H1 (cell line): ENCODE results near the gene NPHS2. TPM values are rescaled to one million over a fixed set of nuclear protein-coding genes. Genes with fewer than 3 reads are reported as not detected.

ENCODE experiments used
- CTCF ChIA-PET: fragments of 300-600 bp; sonication (Branson Sonifier 250); formaldehyde crosslinking; loops from one replicate; lab custom pipeline; 2021; ENCODE audit not compliant: partially characterized antibody; lab: Charles Lee
- POLR2A ChIA-PET: fragments of 300-600 bp; sonication (Branson Sonifier 250); formaldehyde crosslinking; loops from one replicate; lab custom pipeline; 2021; ENCODE audit warnings: inconsistent platforms; ENCODE audit not compliant: partially characterized antibody; lab: Charles Lee
- DNase-seq, 2 experiments: peaks; one replicate each; pipeline versions ENCODE4 v3.0.0 to v3.0.0-alpha.2; 2010 to 2022; ENCODE audit warnings: low spot score in 2 of 2, low read depth in 1 of 2, mixed read lengths in 1 of 2
- FAIRE-seq: peaks from 2 replicates; lab custom pipeline; 2011; peaks lifted over from hg19 to GRCh38; lab: Jason Lieb, UNC
- H2AFZ ChIP-seq: 2 replicates; pipeline ENCODE4 v1.8.1; 2012; ENCODE audit warnings: low read length, inconsistent platforms
- H2AK5ac ChIP-seq: 2 replicates; pipeline ENCODE4 v1.6.1; 2013; ENCODE audit warnings: low read depth, low read length
- H2BK120ac ChIP-seq: replicated peaks from 2 replicates; pipeline ENCODE3; 2013; ENCODE audit warnings: low read depth, low read length, inconsistent platforms
- H2BK12ac ChIP-seq: 2 replicates; pipeline ENCODE4 v1.6.1; 2013; ENCODE audit warnings: low read depth, low read length
- H2BK15ac ChIP-seq: 2 replicates; pipeline ENCODE4 v1.6.1; 2013; ENCODE audit warnings: low read length
- H2BK20ac ChIP-seq: 2 replicates; pipeline ENCODE4 v1.6.1; 2013; ENCODE audit warnings: low read length
- H2BK5ac ChIP-seq: 2 replicates; pipeline ENCODE4 v1.6.1; 2013; ENCODE audit warnings: low read depth, low read length
- H3K14ac ChIP-seq: 2 replicates; pipeline ENCODE4 v1.6.1; 2013; ENCODE audit warnings: inconsistent platforms; ENCODE audit not compliant: insufficient read length
- H3K18ac ChIP-seq: 2 replicates; pipeline ENCODE4 v1.6.1; 2013; ENCODE audit warnings: low read length; ENCODE audit errors: extremely low read depth
- H3K23ac ChIP-seq: 2 replicates; pipeline ENCODE4 v1.6.1; 2013; ENCODE audit warnings: inconsistent platforms; ENCODE audit not compliant: insufficient read length
- H3K23me2 ChIP-seq: 2 replicates; pipeline ENCODE4 v1.6.1; 2013; ENCODE audit warnings: low read depth, low read length
- H3K27ac ChIP-seq: 2 replicates; pipeline ENCODE4 v1.6.1; 2011; ENCODE audit warnings: low read depth, low read length, inconsistent platforms
- H3K27me3 ChIP-seq, 4 experiments: replicated peaks in 1 of 4; 1 replicate in 1 of 4; 2 replicates in 3 of 4; pipeline versions ENCODE4 v1.6.1 to v1.8.1; 2011 to 2013; ENCODE audit warnings: low read length in 3 of 4, mild to moderate bottlenecking in 3 of 4, inconsistent platforms in 2 of 4, mixed read lengths in 2 of 4, moderate library complexity in 1 of 4; ENCODE audit not compliant: control insufficient read depth in 3 of 4, insufficient read depth in 3 of 4; ENCODE audit errors: extremely low read depth in 1 of 4
- H3K36me3 ChIP-seq, 4 experiments: 2 replicates each; pipeline versions ENCODE4 v1.6.1 to v1.8.1; 2011 to 2013; ENCODE audit warnings: mild to moderate bottlenecking in 4 of 4, low read length in 3 of 4, moderate library complexity in 2 of 4, control low read depth in 1 of 4, inconsistent platforms in 1 of 4; ENCODE audit not compliant: insufficient read depth in 4 of 4, control insufficient read depth in 2 of 4
- H3K4ac ChIP-seq: replicated peaks from 2 replicates; pipeline ENCODE3; 2013; ENCODE audit warnings: low read length, low read depth, mixed read lengths, inconsistent platforms; ENCODE audit not compliant: insufficient read length
- H3K4me1 ChIP-seq, 4 experiments: replicated peaks in 1 of 4; 1 replicate in 1 of 4; 2 replicates in 3 of 4; pipeline versions ENCODE4 v1.6.1 to v1.8.1; 2011 to 2013; ENCODE audit warnings: low read length in 3 of 4, inconsistent platforms in 2 of 4, mixed read lengths in 1 of 4; ENCODE audit not compliant: insufficient read depth in 4 of 4, control insufficient read depth in 3 of 4
- H3K4me2 ChIP-seq, 2 experiments: 2 replicates each; pipeline versions ENCODE4 v1.6.1 to v1.8.1; 2011 to 2013; ENCODE audit warnings: low read depth in 2 of 2, low read length in 2 of 2, control low read depth in 1 of 2, inconsistent platforms in 1 of 2, mild to moderate bottlenecking in 1 of 2; ENCODE audit not compliant: insufficient read depth in 1 of 2
- H3K4me3 ChIP-seq, 4 experiments: fragments of 200-600, 300-600 bp in 1 of 4; sonication (generic), shearing (Covaris generic), sonication (Bioruptor Twin) in 1 of 4; 2 replicates each; pipeline versions ENCODE4 v1.5.1 to v1.8.1; 2011 to 2016; ENCODE audit warnings: low read length in 4 of 4, low read depth in 3 of 4, control low read depth in 2 of 4, inconsistent platforms in 2 of 4, mild to moderate bottlenecking in 2 of 4, mixed read lengths in 1 of 4, moderate library complexity in 1 of 4; ENCODE audit not compliant: insufficient read depth in 2 of 4; ENCODE audit errors: extremely low read depth in 1 of 4
- H3K56ac ChIP-seq: replicated peaks from 2 replicates; pipeline ENCODE3; 2013; ENCODE audit warnings: low read depth, mild to moderate bottlenecking, mixed read lengths, low read length, inconsistent platforms; ENCODE audit not compliant: insufficient read length
- H3K79me1 ChIP-seq: 2 replicates; pipeline ENCODE4 v1.6.1; 2013; ENCODE audit warnings: low read depth, low read length, control low read depth
- H3K79me2 ChIP-seq, 2 experiments: 2 replicates each; pipeline versions ENCODE4 v1.6.1 to v1.8.1; 2012 to 2013; ENCODE audit warnings: low read length in 2 of 2, mild to moderate bottlenecking in 2 of 2, inconsistent platforms in 1 of 2; ENCODE audit not compliant: insufficient read depth in 2 of 2, control insufficient read depth in 1 of 2
- H3K9ac ChIP-seq, 4 experiments: replicated peaks in 1 of 4; 1 replicate in 1 of 4; 2 replicates in 3 of 4; pipeline versions ENCODE4 v1.6.1 to v1.8.1; 2011 to 2013; ENCODE audit warnings: low read depth in 3 of 4, low read length in 3 of 4, control low read depth in 2 of 4, mild to moderate bottlenecking in 2 of 4, moderate library complexity in 2 of 4, inconsistent platforms in 1 of 4; ENCODE audit errors: extremely low read depth in 1 of 4
- H3K9me3 ChIP-seq, 2 experiments: 2 replicates each; pipeline versions ENCODE4 v1.6.1 to v1.8.1; 2012 to 2013; ENCODE audit warnings: mild to moderate bottlenecking in 2 of 2, moderate library complexity in 2 of 2, control low read depth in 1 of 2, inconsistent platforms in 1 of 2, low read depth in 1 of 2, low read length in 1 of 2, mixed read lengths in 1 of 2; ENCODE audit not compliant: insufficient read depth in 2 of 2
- H4K20me1 ChIP-seq, 2 experiments: replicated peaks in 1 of 2; 2 replicates each; pipeline versions ENCODE3 to v1.8.1; 2011 to 2013; ENCODE audit warnings: inconsistent platforms in 2 of 2, low read length in 2 of 2, mild to moderate bottlenecking in 1 of 2; ENCODE audit not compliant: insufficient read depth in 2 of 2, control insufficient read depth in 1 of 2
- H4K5ac ChIP-seq: 2 replicates; pipeline ENCODE4 v1.6.1; 2013; ENCODE audit warnings: low read length, low read depth, mixed read lengths, inconsistent platforms; ENCODE audit not compliant: insufficient read length
- H4K8ac ChIP-seq: 2 replicates; pipeline ENCODE4 v1.8.0; 2013; ENCODE audit warnings: mild to moderate bottlenecking, moderate library complexity, low read length, inconsistent platforms; ENCODE audit not compliant: insufficient read depth; ENCODE audit errors: extremely low read depth
- H4K91ac ChIP-seq: replicated peaks from 2 replicates; pipeline ENCODE3; 2013; ENCODE audit warnings: low read length, mixed read lengths, inconsistent platforms; ENCODE audit not compliant: insufficient read length
- E2F6 ChIP-seq: IDR thresholded peaks from 2 replicates; pipeline ENCODE4 v1.6.1; 2012; ENCODE audit warnings: inconsistent platforms
- EGR1 ChIP-seq: IDR thresholded peaks from 2 replicates; pipeline ENCODE4 v1.6.1; 2011; ENCODE audit warnings: low read depth, low read length, borderline replicate concordance
- JUND ChIP-seq: IDR thresholded peaks from 2 replicates; pipeline ENCODE4 v1.6.1; 2011; ENCODE audit warnings: mild to moderate bottlenecking, improper control_type of control experiment, low read length
- NANOG ChIP-seq: IDR thresholded peaks from 2 replicates; pipeline ENCODE4 v1.6.1; 2011; ENCODE audit warnings: low read length, low read depth, mild to moderate bottlenecking, inconsistent platforms; ENCODE audit not compliant: insufficient read depth, poor library complexity, severe bottlenecking
- YY1 ChIP-seq: IDR thresholded peaks from 2 replicates; pipeline ENCODE4 v1.6.1; 2011; ENCODE audit warnings: low read depth, mild to moderate bottlenecking, low read length
- WGBS, 2 experiments: shearing (Covaris generic) in 1 of 2; methylation state at CpG; one replicate each; pipeline versions ENCODE4 v1.1.6 to v1.1.7; 2013 to 2015; ENCODE audit warnings: low lambda C conversion rate in 2 of 2, mixed read lengths in 2 of 2, inconsistent platforms in 1 of 2, low coverage in 1 of 2, missing lambda C conversion rate in 1 of 2; ENCODE audit not compliant: insufficient replicate concordance in 2 of 2, insufficient coverage in 1 of 2, insufficient read length in 1 of 2; ENCODE audit errors: extremely low coverage in 1 of 2, missing lambda C conversion rate in 1 of 2; 5-methylcytosine and 5-hydroxymethylcytosine counted together
- polyA plus RNA-seq, 7 experiments: library from polyadenylated mRNA; depleted of rRNA in 3 of 7; stranded (reverse) in 5 of 7; unstranded in 2 of 7; fragments of >200 nt in 5 of 7; fragments of 200-250 nt in 2 of 7; gene quantifications; 1 replicate in 5 of 7; 2 replicates in 1 of 7; 4 replicates in 1 of 7; pipeline versions ENCODE4 v1.2.1 to v1.2.3, GENCODE V29; 2011 to 2013; ENCODE audit warnings: missing spikeins in 2 of 7, mixed read lengths in 2 of 7
- total RNA-seq: library from RNA; stranded (reverse); fragmentation: NEBNext Ultra II Directional; extraction: Animal tissue kit (Norgen Biotek cat#: 25700); gene quantifications from 2 replicates; pipeline ENCODE4 v1.2.1, GENCODE V29; 2021

NPHS2 gene
- total and polyA plus RNA-seq, 2 of the 8 experiments (the other 6 are each of a cell fraction or from before 2014, with no cell fraction given): not detected

GRCh38 chr1:179576509-179576908 lies 761 bp upstream of the NPHS2 start:
- no peaks in the 10 kb centered on the region for H3K79me1 ChIP-seq
- H3K27ac ChIP-seq: no peak overlapping the region
- no peak overlapping the region for H3K4ac ChIP-seq
- FAIRE-seq: no peak
- no peak overlapping the region for H2AFZ ChIP-seq
- H3K23ac ChIP-seq: no peak overlapping the region
- H3K4me3 ChIP-seq: peak overlapping the region in 3 of 4 experiments; percentile 40 to 65 (median 48); a peak in 4 of 8 replicates
- 39% methylated on average over 5 of the region's 5 CpGs; no CpG with 5 or more reads in 1 of the 2 experiments for WGBS, 2 experiments
- peak overlapping the region; percentile 67 to 74 for H3K4me2 ChIP-seq
- no peak overlapping the region for H2BK120ac ChIP-seq
- H4K5ac ChIP-seq: no peak overlapping the region
- no peak for DNase-seq
- ChIA-PET CTCF (interaction anchor here (0.5 to 2.7 kb wide), 4 partner anchors 10 to 214 kb away, joined by 3 to 10 read pairs (median 4); partner anchors contain the start of gene TDRD5), POLR2A (interaction anchor here (1.4 kb wide), 1 partner anchor 8 kb away, joined by 4 read pairs; no protein-coding TSS in a partner anchor)
- H3K9ac ChIP-seq: no peak overlapping the region
- H3K23me2 ChIP-seq: peaks cover 7% of the 10 kb centered on the region; the same call in 1 of the 2 replicates
- H2BK20ac ChIP-seq: no peak overlapping the region
- H3K14ac ChIP-seq: no peak overlapping the region
- H4K20me1 ChIP-seq: no peaks in the 10 kb centered on the region
- no peaks in the 10 kb centered on the region for H3K79me2 ChIP-seq
- no peaks in the 10 kb centered on the region for H3K36me3 ChIP-seq
- H3K27me3 ChIP-seq: peaks cover 19 to 35% (median 32%) of the 10 kb centered on the region in 4 experiments
- no peak overlapping the region for H2BK5ac ChIP-seq
- H3K9me3 ChIP-seq: no peaks in the 10 kb centered on the region; a peak in 1 of 4 replicates
- no peak overlapping the region for H2BK12ac ChIP-seq
- H4K91ac ChIP-seq: no peak overlapping the region
- H2AK5ac ChIP-seq: no peak overlapping the region
- H3K18ac ChIP-seq: no peak overlapping the region
- H2BK15ac ChIP-seq: no peak overlapping the region
- no peaks in the 10 kb centered on the region; a peak in 1 of 7 replicates for H3K4me1 ChIP-seq
- no peak overlapping the region for H4K8ac ChIP-seq
- H3K56ac ChIP-seq: no peak overlapping the region
- no peak for TF ChIP-seq E2F6
- no peak for TF ChIP-seq EGR1
- no peak for TF ChIP-seq YY1
- no peak for TF ChIP-seq JUND
- no peak for TF ChIP-seq NANOG
